Stimulated activated CD8-positive, alpha-beta memory T cell treated with anti-CD3 and anti-CD28 coated beads, Interleukin-7, amount 100 ng/mL, for 1 hour (primary cell): ENCODE data around the gene CDT1.
A peak's percentile ranks its signal among the peaks of the same experiment; 100 is the strongest.

Experiments used
- DNase-seq, 2 donors: peaks; one replicate each; pipeline ENCODE4 v3.0.0-alpha.2; 2020; ENCODE audit warnings: low read depth in 2 of 2

The CDT1 gene

DNA sequence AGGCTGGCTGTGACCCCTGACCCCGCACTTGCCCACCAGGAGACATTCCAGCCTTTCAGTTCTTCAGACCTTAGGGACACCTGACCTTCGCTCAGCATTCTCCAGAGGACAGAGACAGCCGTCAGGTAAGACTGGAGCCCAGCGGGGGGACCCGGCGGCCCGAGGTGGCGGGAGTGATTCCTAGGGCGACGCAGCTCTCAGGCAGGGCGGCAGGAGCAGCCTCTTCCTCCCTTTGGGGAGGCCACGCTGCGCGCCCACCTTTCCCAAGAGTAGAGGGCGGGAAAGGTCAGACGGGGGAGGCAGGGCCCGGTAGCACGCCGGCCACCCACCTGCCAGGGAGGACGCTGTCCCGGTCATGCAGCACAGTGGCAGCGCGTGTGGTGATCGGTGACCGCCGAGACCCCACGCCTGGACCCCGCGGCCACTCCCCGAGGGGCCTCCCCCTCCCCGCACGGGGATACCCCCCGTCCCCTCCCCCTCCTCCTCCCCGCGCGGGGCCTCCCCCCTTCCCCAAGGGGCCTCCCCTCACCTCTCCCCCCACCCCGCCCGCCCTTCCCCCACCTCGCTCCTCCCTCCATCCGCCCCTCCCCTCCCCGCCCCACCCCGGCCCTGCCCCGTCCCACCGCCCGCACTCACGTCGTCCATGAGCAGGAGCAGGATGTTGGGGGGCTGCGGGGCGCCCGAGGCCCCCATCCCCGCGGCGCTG lies 52.7 kb downstream of the CDT1 start:
- DNase-seq: no peak

DNA sequence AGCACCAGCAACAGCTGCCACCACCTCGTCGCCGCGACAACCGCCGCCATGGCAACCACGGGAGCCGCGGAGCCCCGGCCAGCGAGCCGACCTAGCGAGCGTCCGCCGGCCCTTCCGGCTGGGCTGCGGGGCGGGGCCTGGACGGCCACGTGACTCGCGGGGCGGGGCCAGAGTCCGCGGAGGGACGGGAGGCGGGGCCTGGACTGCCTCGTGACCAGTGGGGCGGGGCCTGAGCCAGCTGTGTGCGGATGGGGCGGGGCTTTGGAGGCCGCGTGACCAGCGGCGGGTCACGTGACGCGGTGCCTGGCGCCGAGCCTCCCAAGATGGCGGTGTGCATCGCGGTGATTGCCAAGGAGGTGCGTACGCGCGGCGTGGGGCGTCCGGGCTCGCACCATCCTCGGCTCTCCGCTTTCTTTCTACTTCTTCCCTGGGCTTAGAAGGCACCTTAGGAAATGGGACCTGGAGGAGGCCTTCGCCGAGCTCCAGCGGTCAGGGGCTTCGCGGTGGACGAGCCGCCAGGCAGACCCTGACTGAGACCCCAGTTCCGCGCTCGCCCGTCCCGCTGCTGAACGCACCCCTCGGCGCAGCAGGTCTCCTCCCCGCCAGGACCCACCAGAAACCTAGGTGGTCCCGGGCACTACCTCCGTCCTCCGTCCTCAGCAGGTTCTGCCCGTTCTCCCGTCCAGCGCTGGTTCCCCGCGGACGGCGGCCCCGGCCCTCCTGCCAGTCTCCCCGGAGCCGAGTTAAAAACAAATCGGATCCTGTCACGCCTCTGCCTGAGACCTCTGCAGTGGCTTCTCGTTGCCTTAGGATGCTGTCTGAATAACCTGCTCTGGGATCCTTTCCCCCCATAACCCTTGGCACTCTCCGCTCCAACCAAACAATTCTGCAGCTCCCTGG lies 53.5 kb downstream of the CDT1 start, which contains the start of the genes GALNS and TRAPPC2L:
Gene GALNS (minus strand): TSS at position 120 of the 900 bp plus-strand sequence. CDS start 70 bp downstream, at position 50.
Gene TRAPPC2L (plus strand): TSS at position 300 of the 900 bp plus-strand sequence. CDS start 24 bp downstream, at position 324.
- peak; percentile 98 to 99 for DNase-seq

DNA sequence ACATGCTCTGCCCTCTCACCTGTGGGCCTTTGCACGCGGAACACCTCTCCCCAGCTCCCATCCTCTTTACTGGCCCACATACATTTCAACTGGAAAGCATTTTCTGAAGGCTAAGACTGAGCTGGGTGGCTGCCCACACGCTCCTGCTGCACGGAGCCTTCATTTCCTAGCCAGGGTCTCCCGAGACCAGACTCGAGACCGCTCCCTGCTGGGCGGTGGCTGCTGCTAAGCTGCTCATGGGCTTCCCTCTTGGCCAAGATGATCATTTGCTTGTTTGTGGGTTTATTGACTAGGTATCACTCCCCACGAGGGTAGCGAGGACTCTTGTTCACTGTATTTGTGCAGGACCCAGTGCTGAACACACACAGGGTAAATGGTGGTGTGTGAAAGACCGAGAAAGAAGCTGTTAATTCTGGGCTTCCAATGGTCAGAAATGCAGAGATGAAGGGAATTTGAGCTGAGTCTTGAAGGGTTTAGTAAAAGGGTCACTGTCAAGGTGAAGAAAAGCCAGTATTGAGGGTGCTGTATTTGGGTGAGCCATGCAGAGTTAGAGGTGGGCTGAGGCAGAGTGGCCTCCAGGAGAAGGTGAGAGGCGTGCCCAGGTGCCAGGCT lies 54.2 kb downstream of the CDT1 start:
- peak; percentile 47 to 48 for DNase-seq
